ENCODE results near the gene ONECUT3. TPM values are rescaled to one million over a fixed set of nuclear protein-coding genes. Genes with fewer than 3 reads are reported as not detected.

Gene ONECUT3
- total RNA-seq, 1 donor from 2014 or later: 41.9 TPM

DNA sequence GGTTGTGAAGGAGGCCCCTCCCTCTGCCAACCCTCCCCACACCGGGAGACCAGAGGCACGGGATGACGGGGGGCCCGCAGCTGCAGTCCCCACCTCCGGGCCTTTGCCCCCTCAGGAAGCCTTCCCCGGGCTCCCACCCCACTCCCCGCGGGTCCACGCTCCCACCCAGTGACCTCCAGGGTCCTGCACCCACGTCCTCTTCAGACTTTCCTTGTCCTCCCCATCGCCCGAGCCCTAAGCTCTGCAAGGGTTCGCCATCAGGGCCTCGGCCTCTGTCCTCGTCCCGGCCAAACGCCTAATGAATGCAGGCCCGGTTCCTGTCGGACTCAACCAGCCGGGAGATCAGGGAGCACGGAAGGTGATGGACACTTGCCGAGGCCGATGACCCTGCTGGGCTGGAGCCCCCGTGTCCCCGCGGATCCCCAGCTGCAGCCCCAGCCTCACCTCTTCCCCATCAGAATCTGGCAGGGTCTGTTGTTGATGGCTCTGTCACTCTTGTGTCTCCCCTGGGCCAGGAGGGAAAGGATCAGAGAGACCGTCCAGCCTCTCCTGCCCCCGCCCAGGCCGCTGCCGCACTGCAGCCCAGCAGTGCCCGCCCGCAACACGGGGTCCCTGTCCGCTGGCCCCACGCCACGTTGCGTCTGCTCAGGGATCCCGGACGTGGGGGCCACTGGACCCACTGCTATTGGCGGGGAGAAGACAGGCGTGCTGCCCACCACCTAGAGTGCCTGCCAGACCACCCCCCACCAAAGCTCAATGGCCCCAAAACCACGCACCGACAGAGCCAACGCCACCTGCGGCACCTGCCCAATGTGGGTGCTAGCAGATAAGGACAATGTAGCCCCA, 53.1 kb downstream of the ONECUT3 start:
- Mint-ChIP-seq H3K4me3 (ENCODE audit: low read depth) (no peak overlapping the region), H3K36me3 (ENCODE audit: insufficient read depth) (no peaks in the 10 kb centered on the region), H3K27ac (no peak overlapping the region), H3K27me3 (peaks cover 14% of the 10 kb centered on the region), H3K9me3 (ENCODE audit: low read depth) (no peaks in the 10 kb centered on the region), H3K4me1 (ENCODE audit: low read depth) (no peaks in the 10 kb centered on the region)
- TF ChIP-seq, protein P1, sequence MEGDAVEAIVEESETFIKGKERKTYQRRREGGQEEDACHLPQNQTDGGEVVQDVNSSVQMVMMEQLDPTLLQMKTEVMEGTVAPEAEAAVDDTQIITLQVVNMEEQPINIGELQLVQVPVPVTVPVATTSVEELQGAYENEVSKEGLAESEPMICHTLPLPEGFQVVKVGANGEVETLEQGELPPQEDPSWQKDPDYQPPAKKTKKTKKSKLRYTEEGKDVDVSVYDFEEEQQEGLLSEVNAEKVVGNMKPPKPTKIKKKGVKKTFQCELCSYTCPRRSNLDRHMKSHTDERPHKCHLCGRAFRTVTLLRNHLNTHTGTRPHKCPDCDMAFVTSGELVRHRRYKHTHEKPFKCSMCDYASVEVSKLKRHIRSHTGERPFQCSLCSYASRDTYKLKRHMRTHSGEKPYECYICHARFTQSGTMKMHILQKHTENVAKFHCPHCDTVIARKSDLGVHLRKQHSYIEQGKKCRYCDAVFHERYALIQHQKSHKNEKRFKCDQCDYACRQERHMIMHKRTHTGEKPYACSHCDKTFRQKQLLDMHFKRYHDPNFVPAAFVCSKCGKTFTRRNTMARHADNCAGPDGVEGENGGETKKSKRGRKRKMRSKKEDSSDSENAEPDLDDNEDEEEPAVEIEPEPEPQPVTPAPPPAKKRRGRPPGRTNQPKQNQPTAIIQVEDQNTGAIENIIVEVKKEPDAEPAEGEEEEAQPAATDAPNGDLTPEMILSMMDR (IDR thresholded peaks at IDR 0.05; ENCODE audit: unreplicated experiment): no peak
- DNase-seq (ENCODE audit: low spot score, unreplicated experiment): no peak

DNA sequence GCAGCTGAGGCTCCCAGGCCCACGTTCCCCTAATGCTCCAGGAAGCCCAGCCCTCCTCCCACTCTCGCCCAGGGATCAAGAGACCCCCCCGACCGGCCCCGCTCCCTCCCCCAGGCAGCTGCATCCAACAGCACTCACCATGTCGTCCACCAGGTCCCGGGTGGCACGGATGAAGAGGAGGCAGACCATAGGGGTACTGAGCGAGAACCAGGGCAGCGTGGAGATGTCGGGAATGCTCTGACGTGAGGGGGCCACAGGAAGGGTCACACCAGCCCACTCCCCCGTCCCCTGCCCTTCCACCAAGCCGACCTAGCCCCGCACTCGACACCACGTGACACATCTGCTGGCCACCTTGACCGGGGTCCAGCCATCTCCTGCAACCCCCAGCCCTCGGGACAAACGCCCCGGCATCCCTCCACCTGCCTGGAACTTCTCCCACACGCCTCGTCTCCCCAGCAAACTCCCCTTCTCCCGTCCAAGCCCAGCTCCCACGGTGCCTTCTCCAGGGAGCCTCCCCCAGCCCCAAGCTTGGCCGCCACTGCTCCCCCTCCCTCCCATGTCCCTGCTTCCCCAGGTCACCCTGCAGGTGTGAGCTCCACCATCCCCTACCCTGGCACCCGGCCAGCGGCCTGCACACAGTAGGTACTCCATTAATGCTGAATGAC, 53.9 kb downstream of the ONECUT3 start:
- Mint-ChIP-seq H3K27me3 (peaks cover 15% of the 10 kb centered on the region), H3K4me1 (ENCODE audit: low read depth) (no peaks in the 10 kb centered on the region), H3K27ac (no peak overlapping the region), H3K4me3 (ENCODE audit: low read depth) (no peak overlapping the region), H3K36me3 (ENCODE audit: insufficient read depth) (no peaks in the 10 kb centered on the region), H3K9me3 (ENCODE audit: low read depth) (no peaks in the 10 kb centered on the region)
- no peak for DNase-seq (ENCODE audit: low spot score, unreplicated experiment)
- TF ChIP-seq, protein P1 (IDR thresholded peaks at IDR 0.05; ENCODE audit: unreplicated experiment): no peak

DNA sequence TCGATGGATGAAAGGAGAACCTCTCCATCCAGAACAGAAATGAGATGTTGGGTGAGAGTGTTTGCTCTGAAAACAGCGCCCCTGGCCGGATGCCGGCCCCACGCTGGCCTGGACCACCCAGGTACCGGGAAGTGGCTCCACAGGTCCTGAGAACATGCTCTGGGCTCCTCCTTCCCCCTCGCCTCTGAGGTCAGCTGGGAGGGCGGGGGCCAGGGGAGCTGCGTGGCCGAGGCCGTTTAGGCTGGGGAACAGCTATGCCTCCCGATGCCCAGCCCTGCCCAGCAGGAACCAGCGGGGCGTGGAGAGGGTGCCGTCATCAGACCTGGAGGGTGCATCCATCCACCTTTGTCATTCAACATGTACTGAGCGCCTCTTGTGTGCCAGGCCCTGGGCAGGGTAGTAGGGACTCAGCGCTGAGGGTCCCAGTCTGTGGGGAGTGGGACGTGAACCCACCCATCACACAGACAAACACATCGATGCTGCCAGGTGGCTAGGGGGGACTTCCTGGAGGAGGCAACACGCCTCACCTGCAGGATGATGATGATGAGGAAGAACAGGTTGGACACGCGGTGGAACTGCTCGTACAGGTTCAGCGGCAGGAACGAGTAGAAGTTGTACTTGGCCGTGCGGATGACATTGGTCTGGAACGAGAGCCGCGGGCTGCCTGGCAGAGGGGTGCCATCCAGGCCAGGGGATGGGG, 54.5 kb downstream of the ONECUT3 start:
- no peak overlapping the region for H3K4me3 Mint-ChIP-seq (ENCODE audit: low read depth)
- peaks cover 5% of the 10 kb centered on the region for H3K4me1 Mint-ChIP-seq (ENCODE audit: low read depth)
- no peak overlapping the region for H3K27ac Mint-ChIP-seq
- H3K36me3 Mint-ChIP-seq (ENCODE audit: insufficient read depth): no peaks in the 10 kb centered on the region
- no peak for DNase-seq (ENCODE audit: low spot score, unreplicated experiment)
- no peaks in the 10 kb centered on the region for H3K9me3 Mint-ChIP-seq (ENCODE audit: low read depth)
- H3K27me3 Mint-ChIP-seq: peaks cover 12% of the 10 kb centered on the region
- TF ChIP-seq, protein P1 (IDR thresholded peaks at IDR 0.05; ENCODE audit: unreplicated experiment): no peak

DNA sequence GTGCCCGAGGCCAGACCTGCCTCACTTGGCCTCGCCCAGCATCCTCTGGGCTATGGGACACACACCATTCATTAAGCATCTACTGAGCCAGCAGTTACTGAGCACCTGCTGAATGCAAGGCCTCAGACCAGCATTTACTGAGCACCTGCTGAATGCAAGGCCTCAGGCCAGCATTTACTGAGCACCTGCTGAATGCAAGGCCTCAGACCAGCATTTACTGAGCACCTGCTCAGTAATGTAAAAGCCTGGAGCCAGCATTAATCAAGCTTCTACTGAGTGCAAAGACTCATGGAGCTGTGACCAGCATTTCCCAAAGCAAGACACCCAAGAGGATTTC, 55.1 kb downstream of the ONECUT3 start:
- TF ChIP-seq, protein P1 (IDR thresholded peaks at IDR 0.05; ENCODE audit: unreplicated experiment): no peak
- Mint-ChIP-seq H3K4me3 (ENCODE audit: low read depth) (no peak overlapping the region), H3K9me3 (ENCODE audit: low read depth) (no peaks in the 10 kb centered on the region), H3K27ac (no peak overlapping the region), H3K4me1 (ENCODE audit: low read depth) (peaks cover 8% of the 10 kb centered on the region), H3K27me3 (peaks cover 11% of the 10 kb centered on the region), H3K36me3 (ENCODE audit: insufficient read depth) (no peaks in the 10 kb centered on the region)
- DNase-seq (ENCODE audit: low spot score, unreplicated experiment): no peak

DNA sequence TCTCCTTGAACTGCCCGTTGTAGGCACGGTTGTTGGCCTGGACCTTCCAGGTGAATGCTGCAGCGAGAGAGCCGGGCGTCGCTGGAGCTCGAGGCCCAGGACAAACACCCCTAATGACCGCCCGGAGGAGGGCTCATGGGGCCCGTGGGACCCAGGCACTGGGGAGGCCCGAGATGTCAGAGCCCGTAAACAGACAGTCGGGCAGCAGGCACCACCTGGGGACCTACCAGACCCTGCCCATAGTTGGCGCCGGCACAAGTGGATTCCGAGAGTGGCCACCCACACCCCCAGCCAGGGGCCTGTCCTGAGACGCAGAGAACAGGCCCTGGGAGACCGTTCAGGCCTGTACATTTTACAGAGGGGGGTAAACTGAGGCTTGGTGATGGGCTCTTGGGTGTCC, 56.4 kb downstream of the ONECUT3 start:
- H3K36me3 Mint-ChIP-seq (ENCODE audit: insufficient read depth): no peaks in the 10 kb centered on the region
- H3K4me3 Mint-ChIP-seq (ENCODE audit: low read depth): no peak overlapping the region
- peaks cover 11% of the 10 kb centered on the region for H3K27me3 Mint-ChIP-seq
- H3K27ac Mint-ChIP-seq: no peak overlapping the region
- H3K4me1 Mint-ChIP-seq (ENCODE audit: low read depth): peaks cover 8% of the 10 kb centered on the region
- no peak for DNase-seq (ENCODE audit: low spot score, unreplicated experiment)
- no peaks in the 10 kb centered on the region for H3K9me3 Mint-ChIP-seq (ENCODE audit: low read depth)
- TF ChIP-seq, protein P1 (IDR thresholded peaks at IDR 0.05; ENCODE audit: unreplicated experiment): no peak
